Immature natural killer cell (primary cell): Measurements from ENCODE around the gene CCDC181. TPM values are rescaled to one million over a fixed set of nuclear protein-coding genes. Genes with fewer than 3 reads are reported as not detected.

Experiments used
- DNase-seq, 3 donors: peaks; one replicate each; pipeline ENCODE4 v3.0.0; 2022; ENCODE audit warnings: mixed read lengths in 1 of 3
- H3K27ac Mint-ChIP-seq, 6 donors: one replicate each; pipeline ENCODE4 v1.8.0; 2020; ENCODE audit warnings: mixed read lengths in 6 of 6, mild to moderate bottlenecking in 5 of 6, inconsistent platforms in 4 of 6, moderate library complexity in 3 of 6
- H3K27me3 Mint-ChIP-seq, 3 donors: one replicate each; pipeline ENCODE4 v1.8.0; 2020 to 2021; ENCODE audit warnings: low read depth in 3 of 3, mild to moderate bottlenecking in 3 of 3, mixed read lengths in 3 of 3, moderate library complexity in 3 of 3, inconsistent platforms in 1 of 3
- H3K36me3 Mint-ChIP-seq, 3 donors: one replicate each; pipeline ENCODE4 v1.8.0; 2020; ENCODE audit warnings: mixed read lengths in 3 of 3, inconsistent platforms in 2 of 3, mild to moderate bottlenecking in 2 of 3
- H3K4me1 Mint-ChIP-seq, 2 donors: one replicate each; pipeline ENCODE4 v1.8.0; 2020; ENCODE audit warnings: inconsistent platforms in 2 of 2, mild to moderate bottlenecking in 2 of 2, mixed read lengths in 2 of 2, moderate library complexity in 1 of 2
- H3K4me3 Mint-ChIP-seq, 5 donors: one replicate each; pipeline ENCODE4 v1.8.0; 2020; ENCODE audit warnings: mild to moderate bottlenecking in 5 of 5, mixed read lengths in 5 of 5, inconsistent platforms in 3 of 5, moderate library complexity in 3 of 5
- H3K9me3 Mint-ChIP-seq, 6 donors: one replicate each; pipeline ENCODE4 v1.8.0; 2020; ENCODE audit warnings: mild to moderate bottlenecking in 6 of 6, mixed read lengths in 6 of 6, inconsistent platforms in 4 of 6, moderate library complexity in 3 of 6
- polyA plus RNA-seq, 3 donors: library from polyadenylated mRNA; unstranded; fragments of 300-500 nt; fragmentation: Illumina TruSeq; gene quantifications; one replicate each; pipeline ENCODE4 v1.2.3, GENCODE V29; 2021

Gene CCDC181
- polyA plus RNA-seq, 3 donors from 2014 or later, result not detected

GRCh38 chr1:169345511-169345910 is 81.8 kb downstream of the CCDC181 start:
- DNase-seq, result no peak
- no peaks in the 10 kb centered on the region for H3K9me3 Mint-ChIP-seq
- H3K27ac Mint-ChIP-seq, result peak overlapping the region in 1 of 6 donors; percentile 23
- peaks cover 0 to under 1% (median 0%) of the 10 kb centered on the region in 3 donors for H3K27me3 Mint-ChIP-seq
- no peak overlapping the region for H3K4me3 Mint-ChIP-seq
- H3K4me1 Mint-ChIP-seq, result no peaks in the 10 kb centered on the region
- peaks cover 0 to 4% (median 4%) of the 10 kb centered on the region in 3 donors for H3K36me3 Mint-ChIP-seq

Other genes with a start within 250 kb of the CCDC181 start
- 10 to 100 TPM; 12.5 to 26.3 (median 13.1) TPM for gene NME7, start 59.7 kb downstream of the CCDC181 start, polyA plus RNA-seq
- gene BLZF1, start 59.3 kb downstream of the CCDC181 start, polyA plus RNA-seq, result 10 to 100 TPM; 10.1 to 20.3 (median 17.8) TPM
- gene SLC19A2, start 58.5 kb upstream of the CCDC181 start, polyA plus RNA-seq, result 1 to 10 TPM in 1 of 3 donors, under 1 TPM in 2; 0.38 to 2.4 (median 0.51) TPM
- 1 to 10 TPM in 1 of 3 donors, under 1 TPM in 2; 0.08 to 1.3 (median 0.09) TPM for gene F5, start 159.0 kb upstream of the CCDC181 start, polyA plus RNA-seq
- gene SELP, start 202.7 kb upstream of the CCDC181 start, polyA plus RNA-seq, result 1 to 10 TPM in 1 of 3 donors, under 1 TPM in 1, not detected in 1; 0.66 to 1.4 TPM